ACHN (cell line): ENCODE data around the gene RNF34.
"Not testable (repeated sequence)": the region's sequence is repeated elsewhere in the genome, so short reads cannot be mapped to it uniquely, and the experiment has no call there.

Experiments
- DNase-seq: peaks from one replicate; pipeline ENCODE4 v3.0.0-alpha.2; 2015
- in situ Hi-C: cut with HindIII; loops from 2 replicates; pipeline ENCODE4 v1.10.0; 2017; ENCODE audit warnings: low sequenced_read_pairs, low pct_ligation_motif_present, low pct_unique_long_range_greater_than_20kb

The RNF34 gene

GRCh38 chr12:121383601-121384021, 16.3 kb upstream of the RNF34 start:
- in situ Hi-C loops, result no loop called here
- DNase-seq, result no peak

- DNase-seq, in situ Hi-C loops: not testable (repeated sequence)
Measured at GRCh38 chr12:121384891-121385290, 15.0 kb upstream of the RNF34 start.

DNA sequence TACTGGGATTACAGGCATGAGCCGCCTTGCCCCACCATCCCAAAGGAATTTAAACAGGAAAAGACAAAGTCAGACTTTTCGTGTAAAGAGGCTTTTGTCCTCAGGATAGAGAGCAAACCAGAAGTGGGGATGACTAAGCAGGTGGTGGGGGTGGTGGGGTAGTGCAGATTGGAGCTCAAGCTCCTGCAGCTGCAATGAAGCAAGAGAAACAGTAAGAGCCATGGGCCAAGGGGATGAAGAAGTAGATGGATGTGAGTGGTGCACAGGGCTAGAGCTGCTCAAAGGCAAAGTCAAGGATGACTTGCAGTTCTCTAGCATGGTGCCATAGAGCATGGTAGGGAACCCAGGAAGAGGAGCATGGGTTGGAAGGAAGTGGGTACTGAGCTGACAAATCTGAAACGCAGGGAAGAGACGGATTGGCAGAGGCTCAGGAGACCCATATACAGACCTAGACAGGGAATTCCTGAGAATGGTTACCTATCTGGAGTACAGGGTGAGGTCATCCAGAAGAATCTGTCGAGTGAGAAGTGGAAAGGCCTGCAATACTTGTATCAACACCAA, 11.4 kb upstream of the RNF34 start:
- in situ Hi-C loops, result no loop called here
- DNase-seq, result no peak

GRCh38 chr12:121390856-121391255, 9.1 kb upstream of the RNF34 start:
- in situ Hi-C loops, result no loop called here
- DNase-seq, result no peak

GRCh38 chr12:121391619-121392324, 8.1 kb upstream of the RNF34 start:
- in situ Hi-C loops, result no loop called here
- DNase-seq, result no peak

- no peak for DNase-seq
- in situ Hi-C loops, result no loop called here
Measured at GRCh38 chr12:121392325-121392716, 7.6 kb upstream of the RNF34 start.

DNA sequence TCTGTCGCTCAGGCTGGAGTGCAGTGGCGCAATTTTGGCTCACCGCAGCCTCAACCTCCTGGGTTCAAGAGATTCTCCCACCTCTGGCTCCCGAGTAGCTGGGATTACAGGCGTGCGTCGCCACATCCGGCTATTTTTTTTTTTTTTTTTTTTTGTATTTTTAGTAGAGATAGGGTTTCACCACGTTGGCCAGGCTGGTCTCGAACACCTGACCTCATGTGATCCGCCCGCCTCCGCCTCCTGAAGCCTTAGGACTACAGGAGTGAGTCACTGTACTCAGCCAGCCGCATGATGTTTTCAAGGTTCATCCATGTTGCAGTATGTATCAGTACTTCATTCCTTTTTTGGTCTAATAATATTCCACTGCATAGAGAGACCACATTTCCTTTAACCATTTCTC, 2.4 kb upstream of the RNF34 start:
- no peak for DNase-seq
- in situ Hi-C loops, result no loop called here

GRCh38 chr12:121398355-121398754, 1.6 kb upstream of the RNF34 start:
- no peak for DNase-seq
- in situ Hi-C loops, result no loop called here

DNA sequence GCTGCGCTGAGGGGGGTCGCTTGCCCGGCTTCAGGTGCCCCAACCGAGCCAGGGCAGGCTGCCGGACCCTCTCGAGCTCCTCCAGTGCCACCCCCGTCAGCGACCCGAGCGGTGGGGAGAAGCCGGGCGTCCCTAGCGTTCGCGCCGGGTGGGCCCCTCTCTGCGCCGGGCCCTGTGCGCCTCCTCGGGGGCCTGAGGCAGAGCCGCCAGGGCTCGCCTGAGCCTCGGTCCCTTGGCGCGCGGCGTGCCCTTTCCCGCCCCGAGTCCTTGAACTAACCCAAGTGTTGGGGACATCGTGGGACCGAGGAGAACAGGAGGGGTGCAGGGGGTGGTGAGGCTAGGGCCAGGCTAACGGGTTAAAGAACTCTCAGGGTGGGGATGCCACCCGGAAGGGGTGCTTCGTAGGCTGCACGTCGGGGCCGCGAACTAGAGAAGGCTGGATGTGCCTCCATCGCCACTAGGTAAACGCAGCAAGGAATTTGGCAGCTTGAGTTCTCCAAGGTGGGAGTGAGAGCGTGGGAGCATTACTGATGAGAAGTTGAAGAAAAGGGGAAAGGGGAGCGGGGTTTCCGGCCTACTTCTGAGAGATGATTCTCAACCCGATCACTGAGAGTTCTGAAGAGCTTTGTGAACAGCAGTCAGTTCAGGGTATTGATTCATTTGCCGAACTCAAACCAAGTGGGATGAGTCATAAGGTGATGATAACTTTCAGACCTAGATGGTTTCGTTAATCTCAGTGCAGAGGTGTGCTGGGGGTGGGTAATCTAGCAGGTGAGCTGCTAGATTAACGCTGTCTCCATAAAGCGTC, 618 bp downstream of the RNF34 start:
- DNase-seq, result peak; percentile 67
- in situ Hi-C loops, result no loop called here

DNA sequence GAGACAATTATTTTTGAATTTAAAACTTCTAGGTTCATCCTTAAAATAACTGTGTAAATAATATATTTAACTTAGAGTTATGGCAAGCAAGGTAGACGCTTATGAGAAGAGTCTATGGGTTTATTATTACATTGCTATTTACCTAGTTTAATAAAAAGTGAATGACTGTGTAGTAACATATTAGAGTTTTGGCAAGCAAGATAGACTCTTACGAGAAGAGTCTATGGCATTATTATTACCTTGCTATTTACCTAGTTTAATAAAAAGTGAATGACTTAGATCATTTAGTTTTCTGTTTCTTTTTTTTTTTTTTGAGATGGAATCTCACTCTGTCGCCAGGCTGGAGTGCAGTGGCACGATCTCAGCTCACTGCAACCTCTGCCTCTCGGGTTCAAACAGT, 3.8 kb downstream of the RNF34 start:
- in situ Hi-C loops, result no loop called here
- no peak for DNase-seq

DNA sequence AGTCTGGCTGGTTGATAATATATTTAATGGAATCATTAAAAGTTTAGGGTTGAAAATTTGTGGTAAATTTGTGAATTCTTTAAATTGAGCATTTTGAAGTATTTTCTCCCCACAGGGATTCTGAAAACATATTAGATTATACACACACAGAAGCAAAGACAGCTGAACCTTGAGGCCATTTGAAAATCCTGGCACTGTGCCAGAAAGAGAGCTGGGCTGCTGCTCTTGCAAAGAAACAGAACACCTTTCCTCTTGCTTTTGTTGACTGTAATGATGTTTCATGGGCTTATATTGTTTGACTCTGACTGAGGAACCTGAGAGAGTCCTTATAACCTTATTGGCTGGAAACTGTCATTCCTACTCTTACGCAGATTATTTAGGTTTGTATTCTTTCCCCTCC, 4.8 kb downstream of the RNF34 start:
- in situ Hi-C loops, result no loop called here
- no peak for DNase-seq

DNA sequence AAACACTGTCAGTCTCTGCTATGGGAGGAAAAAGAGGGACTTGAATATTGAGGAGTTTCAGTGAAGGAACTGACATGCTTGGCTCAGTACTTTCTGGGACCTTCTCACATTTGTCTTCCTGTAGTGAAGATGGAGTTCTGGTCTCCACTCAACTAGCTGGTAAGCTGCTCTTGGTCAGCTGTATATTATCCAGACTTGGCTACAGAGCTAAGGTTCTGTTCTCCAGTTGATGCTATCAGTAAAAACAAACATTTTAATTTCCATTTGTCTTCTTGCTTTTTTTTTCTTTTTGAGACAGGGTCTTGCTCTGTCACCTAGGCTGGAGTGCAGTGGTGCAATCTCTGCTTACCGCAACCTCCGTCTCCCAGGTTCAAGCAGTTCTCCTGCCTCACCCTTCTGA, 5.3 kb downstream of the RNF34 start:
- no peak for DNase-seq
- in situ Hi-C loops, result no loop called here

DNA sequence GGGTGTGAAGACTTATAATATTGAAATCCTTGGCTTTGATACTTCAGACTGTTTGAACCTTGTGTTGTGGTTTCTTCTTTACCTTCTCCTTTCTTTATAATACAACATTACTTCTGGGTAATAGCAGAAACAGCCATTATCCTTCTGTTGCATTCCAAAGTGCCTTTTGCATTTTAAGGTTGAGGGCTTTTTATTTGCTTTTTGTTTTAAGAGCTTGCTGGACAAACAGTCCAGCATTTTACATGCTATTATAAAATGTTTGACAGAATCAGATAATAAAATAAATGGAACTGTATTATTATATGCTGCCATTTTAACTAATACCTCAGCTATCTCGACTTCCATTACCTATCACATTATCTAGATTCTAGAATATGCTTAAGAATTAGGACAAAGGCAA, 14.0 kb downstream of the RNF34 start:
- in situ Hi-C loops, result no loop called here
- no peak for DNase-seq

DNA sequence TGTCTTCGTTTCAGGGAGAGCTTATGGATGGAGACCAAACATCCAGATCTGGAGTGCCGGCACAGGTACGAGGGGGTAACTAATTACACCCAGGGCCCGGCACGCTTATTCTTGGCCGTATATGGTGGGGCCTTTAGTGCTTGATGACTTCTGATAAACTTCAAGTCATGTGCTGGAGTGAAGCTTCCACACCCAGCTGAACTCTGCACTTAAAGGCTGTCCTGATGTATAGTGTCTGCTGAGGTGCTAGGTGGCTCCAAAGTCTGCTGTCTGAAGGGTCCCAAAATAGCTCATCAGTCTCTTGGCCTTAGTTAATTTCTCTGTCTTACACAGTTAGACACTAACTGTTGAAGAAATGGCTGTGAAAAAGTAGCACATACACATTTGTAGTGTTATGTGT, 17.9 kb downstream of the RNF34 start:
- DNase-seq, result no peak
- in situ Hi-C loops, result no loop called here

DNA sequence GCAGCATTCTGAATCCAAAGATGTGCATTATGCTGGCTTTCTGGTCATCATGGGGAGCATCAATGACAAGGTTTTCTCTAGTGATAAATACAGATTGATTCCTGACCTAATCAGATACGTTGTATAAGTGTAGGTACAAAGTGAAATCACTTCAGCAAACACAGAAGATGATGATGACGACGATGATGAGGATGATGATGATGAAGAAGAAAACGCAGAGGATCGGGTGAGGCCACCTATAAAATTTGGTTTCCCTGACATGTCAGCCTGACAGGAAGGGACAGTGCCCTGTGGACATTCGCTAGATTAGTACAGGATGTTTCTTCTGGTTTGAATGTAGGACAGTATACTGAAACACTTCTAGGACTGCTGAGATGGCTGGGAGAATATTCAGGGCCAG, 20.2 kb downstream of the RNF34 start:
- DNase-seq, result no peak
- in situ Hi-C loops, result no loop called here

GRCh38 chr12:121423253-121423652, 23.3 kb downstream of the RNF34 start:
- no peak for DNase-seq
- in situ Hi-C loops, result no loop called here

- in situ Hi-C loops, result no loop called here
- no peak for DNase-seq
Measured at GRCh38 chr12:121423682-121424623, 24.0 kb downstream of the RNF34 start.

DNA sequence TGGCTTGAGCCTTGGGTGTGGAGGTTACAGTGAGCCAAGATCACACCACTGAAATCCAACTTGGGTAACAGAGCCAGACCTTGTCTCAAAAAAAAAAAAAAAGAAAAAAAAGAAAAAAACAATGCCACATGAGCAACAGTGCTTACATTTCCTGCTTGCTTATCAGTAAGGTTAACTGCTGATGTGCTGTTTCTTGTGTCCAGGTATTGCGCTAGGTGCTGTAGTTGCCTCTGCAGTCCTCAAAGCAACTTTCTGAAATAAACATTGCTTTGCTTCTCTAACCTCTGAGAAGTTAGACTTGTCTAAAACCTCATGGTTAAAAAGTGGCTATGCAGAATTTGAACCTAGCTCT, 24.7 kb downstream of the RNF34 start:
- in situ Hi-C loops, result no loop called here
- no peak for DNase-seq

- in situ Hi-C loops, result no loop called here
- DNase-seq, result peak; percentile 58
Measured at GRCh38 chr12:121427556-121428050, 27.7 kb downstream of the RNF34 start.
